Measurements from ENCODE around the gene TRDMT1. TPM values are rescaled to one million over a fixed set of nuclear protein-coding genes. Genes with fewer than 3 reads are reported as not detected.

TRDMT1 gene
- polyA plus RNA-seq, 1 donor from 2014 or later = 25.4 TPM

GRCh38 chr10:17241611-17242333 lies 40.3 kb upstream of the TRDMT1 start:
- no peaks in the 10 kb centered on the region for H3K9me2 ChIP-seq (ENCODE audit: insufficient read depth, low read length)
- H3K4me2 ChIP-seq (ENCODE audit: low read length) = no peak overlapping the region
- H3K9me3 ChIP-seq (ENCODE audit: low read length) = no peaks in the 10 kb centered on the region
- H3K9ac ChIP-seq (ENCODE audit: low read length) = no peak overlapping the region
- no peak overlapping the region for H3K4me3 ChIP-seq (ENCODE audit: low read length)
- H3K27me3 ChIP-seq (ENCODE audit: insufficient read depth, low read depth, low read length) = no peaks in the 10 kb centered on the region
- H3F3A ChIP-seq (ENCODE audit: insufficient read depth, low read length, poor library complexity, severe bottlenecking) = no peaks in the 10 kb centered on the region
- no peaks in the 10 kb centered on the region for H4K20me1 ChIP-seq (ENCODE audit: insufficient read depth)
- no peak overlapping the region for H3K27ac ChIP-seq (ENCODE audit: low read length)
- H2AFZ ChIP-seq (ENCODE audit: low read depth, low read length) = no peak overlapping the region
- TF ChIP-seq RAD21 (conservative IDR thresholded peaks at IDR 0.05) (no peak), MXI1 (conservative IDR thresholded peaks at IDR 0.05; ENCODE audit: poor library complexity, severe bottlenecking) (no peak), EP300 (conservative IDR thresholded peaks at IDR 0.05; ENCODE audit: poor library complexity, severe bottlenecking) (no peak), EZH2 (IDR thresholded peaks at IDR 0.05; ENCODE audit: borderline replicate concordance, insufficient read depth, low read length, poor library complexity, severe bottlenecking) (no peak), POLR2AphosphoS5 (IDR thresholded peaks at IDR 0.05) (no peak), TAF1 (IDR thresholded peaks at IDR 0.05; ENCODE audit: low read depth) (no peak), REST (IDR thresholded peaks at IDR 0.05; ENCODE audit: borderline replicate concordance) (no peak), SMC3 (conservative IDR thresholded peaks at IDR 0.05; ENCODE audit: poor library complexity) (no peak)
- TF ChIP-seq, protein P1, sequence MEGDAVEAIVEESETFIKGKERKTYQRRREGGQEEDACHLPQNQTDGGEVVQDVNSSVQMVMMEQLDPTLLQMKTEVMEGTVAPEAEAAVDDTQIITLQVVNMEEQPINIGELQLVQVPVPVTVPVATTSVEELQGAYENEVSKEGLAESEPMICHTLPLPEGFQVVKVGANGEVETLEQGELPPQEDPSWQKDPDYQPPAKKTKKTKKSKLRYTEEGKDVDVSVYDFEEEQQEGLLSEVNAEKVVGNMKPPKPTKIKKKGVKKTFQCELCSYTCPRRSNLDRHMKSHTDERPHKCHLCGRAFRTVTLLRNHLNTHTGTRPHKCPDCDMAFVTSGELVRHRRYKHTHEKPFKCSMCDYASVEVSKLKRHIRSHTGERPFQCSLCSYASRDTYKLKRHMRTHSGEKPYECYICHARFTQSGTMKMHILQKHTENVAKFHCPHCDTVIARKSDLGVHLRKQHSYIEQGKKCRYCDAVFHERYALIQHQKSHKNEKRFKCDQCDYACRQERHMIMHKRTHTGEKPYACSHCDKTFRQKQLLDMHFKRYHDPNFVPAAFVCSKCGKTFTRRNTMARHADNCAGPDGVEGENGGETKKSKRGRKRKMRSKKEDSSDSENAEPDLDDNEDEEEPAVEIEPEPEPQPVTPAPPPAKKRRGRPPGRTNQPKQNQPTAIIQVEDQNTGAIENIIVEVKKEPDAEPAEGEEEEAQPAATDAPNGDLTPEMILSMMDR (IDR thresholded peaks at IDR 0.05; ENCODE audit: poor library complexity, severe bottlenecking) = no peak
- H3K79me2 ChIP-seq (replicated peaks; ENCODE audit: insufficient read depth, low read length) = no peaks in the 10 kb centered on the region
- no peaks in the 10 kb centered on the region for H3K36me3 ChIP-seq (ENCODE audit: insufficient read depth, low read length)

GRCh38 chr10:17240616-17241015 lies 39.1 kb upstream of the TRDMT1 start:
- Histone ChIP-seq H2AFZ (ENCODE audit: low read depth, low read length) (no peak overlapping the region), H3K9ac (ENCODE audit: low read length) (no peak overlapping the region), H3K36me3 (ENCODE audit: insufficient read depth, low read length) (no peaks in the 10 kb centered on the region), H3K79me2 (replicated peaks; ENCODE audit: insufficient read depth, low read length) (no peaks in the 10 kb centered on the region), H3K27ac (ENCODE audit: low read length) (no peak overlapping the region), H3K9me3 (ENCODE audit: low read length) (no peaks in the 10 kb centered on the region), H4K20me1 (ENCODE audit: insufficient read depth) (no peaks in the 10 kb centered on the region), H3K4me2 (ENCODE audit: low read length) (no peak overlapping the region), H3K27me3 (ENCODE audit: insufficient read depth, low read depth, low read length) (no peaks in the 10 kb centered on the region), H3K4me3 (ENCODE audit: low read length) (no peak overlapping the region), H3K9me2 (ENCODE audit: insufficient read depth, low read length) (no peaks in the 10 kb centered on the region), H3F3A (ENCODE audit: insufficient read depth, low read length, poor library complexity, severe bottlenecking) (no peaks in the 10 kb centered on the region)
- TF ChIP-seq, protein P1 (IDR thresholded peaks at IDR 0.05; ENCODE audit: poor library complexity, severe bottlenecking) = no peak
- no peak for TF ChIP-seq EZH2 (IDR thresholded peaks at IDR 0.05; ENCODE audit: borderline replicate concordance, insufficient read depth, low read length, poor library complexity, severe bottlenecking)
- no peak for TF ChIP-seq TAF1 (IDR thresholded peaks at IDR 0.05; ENCODE audit: low read depth)
- TF ChIP-seq MXI1 (conservative IDR thresholded peaks at IDR 0.05; ENCODE audit: poor library complexity, severe bottlenecking) = no peak
- TF ChIP-seq SMC3 (conservative IDR thresholded peaks at IDR 0.05; ENCODE audit: poor library complexity) = no peak
- no peak for TF ChIP-seq REST (IDR thresholded peaks at IDR 0.05; ENCODE audit: borderline replicate concordance)
- no peak for TF ChIP-seq POLR2AphosphoS5 (IDR thresholded peaks at IDR 0.05)
- TF ChIP-seq EP300 (conservative IDR thresholded peaks at IDR 0.05; ENCODE audit: poor library complexity, severe bottlenecking) = no peak
- TF ChIP-seq RAD21 (conservative IDR thresholded peaks at IDR 0.05) = no peak
